GM21576 (cell line): ENCODE results near the gene CAPZA2.

Source experiments
- ATAC-seq: cut with Tn5 transposase; IDR thresholded peaks from one replicate; pipeline ENCODE4 v1.9.1; 2021; ENCODE audit warnings: mild to moderate bottlenecking, moderate library complexity; ENCODE audit not compliant: unreplicated experiment

Gene CAPZA2

DNA sequence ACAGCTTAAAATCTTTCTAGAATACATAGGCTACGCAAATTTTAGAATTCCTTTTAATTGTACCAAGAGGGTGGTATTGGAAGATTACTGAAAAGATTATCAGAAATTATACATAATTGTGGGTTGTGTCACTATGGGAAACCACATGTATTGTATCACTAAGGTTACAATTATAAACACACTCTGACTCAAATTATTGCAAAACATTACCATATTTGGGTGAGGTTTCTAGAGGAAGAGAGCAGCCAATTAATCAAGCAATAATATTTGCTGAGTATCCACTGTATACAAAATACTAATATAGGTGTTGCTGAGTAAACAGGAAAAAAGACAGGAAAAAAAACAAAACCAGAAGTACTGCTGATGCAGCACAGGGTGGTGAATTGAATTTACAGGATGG, 3.1 kb upstream of the CAPZA2 start:
- ATAC-seq = no peak

DNA sequence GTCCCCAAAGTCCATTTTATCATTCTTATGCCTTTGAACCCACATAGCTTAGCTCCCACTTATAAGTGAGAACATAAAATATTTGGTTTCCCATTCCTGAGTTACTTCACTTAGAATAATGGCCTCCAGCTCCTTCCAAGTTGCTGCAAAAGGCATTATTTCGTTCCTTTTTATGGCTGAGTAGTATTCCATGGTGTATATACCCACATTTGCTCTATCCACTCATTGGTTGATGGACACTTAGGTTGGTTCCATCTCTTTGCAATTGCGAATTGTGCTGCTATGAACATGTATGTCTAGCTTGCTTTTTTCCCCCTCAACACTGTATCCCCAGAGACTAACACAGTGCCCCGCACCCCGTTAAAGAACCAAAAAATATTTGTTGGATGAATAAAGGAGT, 670 bp upstream of the CAPZA2 start:
- ATAC-seq = no peak

DNA sequence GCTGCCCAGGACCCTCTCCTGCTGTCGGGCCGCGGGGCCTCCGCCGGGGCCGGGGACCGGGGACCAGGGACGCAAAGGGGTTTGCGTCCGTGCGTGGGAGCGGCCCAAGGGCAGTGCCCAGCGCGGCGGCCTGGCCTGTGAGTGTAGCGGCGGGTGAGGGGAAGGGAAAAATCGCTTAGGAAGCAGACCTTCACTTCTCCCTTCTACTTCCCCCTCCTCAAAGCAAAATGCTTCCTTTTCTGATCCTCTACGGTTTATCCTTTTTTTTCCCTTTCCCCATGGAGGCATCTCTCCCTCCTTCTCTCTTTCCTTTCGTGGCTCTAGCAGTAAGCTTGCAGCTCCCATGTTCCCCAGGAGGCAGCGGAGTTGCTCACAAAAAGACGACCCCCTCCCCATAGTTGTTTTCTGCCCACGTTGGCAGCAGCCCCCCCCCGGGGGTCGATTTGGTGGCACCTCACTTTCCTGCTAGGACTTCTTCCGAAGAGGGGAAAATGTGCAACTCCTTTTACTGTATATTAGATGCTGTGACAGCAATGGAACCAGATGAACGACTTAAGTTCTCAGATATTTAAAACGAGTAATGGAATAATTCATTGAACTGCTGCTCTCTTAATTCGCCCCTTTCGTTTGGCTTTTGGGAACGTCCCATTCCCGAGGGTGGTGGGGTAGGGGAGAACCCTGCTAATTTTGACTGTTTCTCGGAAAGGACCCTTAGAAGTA, 724 bp downstream of the CAPZA2 start:
- ATAC-seq = peak; percentile 4

DNA sequence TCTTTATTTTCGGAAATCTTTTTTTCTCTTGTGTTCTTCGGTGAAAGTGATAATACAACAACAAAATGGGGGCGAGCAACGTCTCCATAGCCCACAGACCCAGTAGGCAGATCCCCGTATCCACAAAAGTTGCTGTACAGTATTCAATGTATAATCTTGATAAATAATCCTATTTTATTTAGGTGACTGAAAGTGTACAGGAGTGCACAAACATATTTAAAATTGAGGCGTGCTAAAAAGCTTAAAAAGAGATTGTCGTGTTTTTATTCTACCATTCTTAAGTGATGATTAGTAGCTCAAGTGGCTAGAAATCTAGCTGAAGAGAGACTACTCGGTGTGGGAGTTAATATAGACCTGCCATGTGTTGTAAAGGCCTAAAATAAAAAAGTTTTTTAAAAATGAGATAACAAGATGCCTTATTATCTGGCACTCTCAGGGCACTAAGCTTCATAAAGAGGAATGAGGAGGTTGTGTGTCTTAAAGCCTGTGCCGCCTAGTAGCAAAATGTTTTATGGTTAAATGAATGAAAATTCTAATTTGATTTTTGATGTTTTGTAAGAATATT, 1.6 kb downstream of the CAPZA2 start:
- ATAC-seq = no peak

DNA sequence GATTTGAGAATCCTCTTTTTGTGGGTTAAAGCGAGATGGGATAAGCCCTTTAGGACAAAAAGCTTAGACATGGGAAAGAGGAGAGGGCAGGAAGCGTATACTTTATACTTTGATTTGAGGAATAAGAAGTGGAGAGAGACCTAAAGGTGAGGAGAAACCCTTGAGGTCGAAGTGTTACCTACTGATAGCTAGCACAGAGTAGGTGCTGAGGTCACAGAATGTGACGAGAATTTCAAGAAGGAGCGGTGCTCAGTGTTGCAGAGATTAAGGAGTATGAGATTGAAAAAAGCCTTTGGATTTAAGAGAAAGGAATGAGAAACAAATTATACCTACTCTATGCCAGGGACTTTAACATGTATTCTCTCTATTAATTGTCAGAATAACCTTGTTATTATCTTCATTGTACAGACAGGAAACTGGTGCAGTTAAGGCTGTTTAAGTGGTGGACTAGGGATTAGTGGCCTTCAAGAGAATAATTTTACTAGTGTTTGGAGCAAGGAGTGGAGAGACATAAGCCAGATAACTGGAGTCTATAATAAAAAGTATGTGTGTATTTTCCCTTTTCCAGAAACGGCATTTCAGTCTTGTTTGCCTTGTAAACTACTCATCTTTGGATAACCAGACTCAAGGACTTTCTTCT, 8.8 kb downstream of the CAPZA2 start:
- no peak for ATAC-seq

DNA sequence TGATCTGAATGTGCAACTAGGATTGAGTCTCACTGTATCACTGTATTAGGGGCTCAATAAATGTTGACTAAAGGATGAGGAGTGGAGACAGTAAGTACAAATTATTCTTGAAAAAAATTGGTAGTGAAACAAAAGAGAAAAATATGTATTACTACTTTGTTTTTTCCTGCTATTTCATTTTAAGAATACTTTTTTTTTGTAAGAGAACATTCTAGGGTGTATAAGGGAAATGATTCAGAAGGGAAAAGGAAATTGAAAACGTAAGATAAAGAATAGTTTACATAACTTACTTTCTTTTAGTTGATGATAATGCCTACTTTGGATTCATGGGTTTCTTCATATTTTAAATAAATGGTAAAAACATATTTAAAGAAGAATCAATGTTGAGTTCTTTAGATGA, 9.6 kb downstream of the CAPZA2 start:
- ATAC-seq = no peak

DNA sequence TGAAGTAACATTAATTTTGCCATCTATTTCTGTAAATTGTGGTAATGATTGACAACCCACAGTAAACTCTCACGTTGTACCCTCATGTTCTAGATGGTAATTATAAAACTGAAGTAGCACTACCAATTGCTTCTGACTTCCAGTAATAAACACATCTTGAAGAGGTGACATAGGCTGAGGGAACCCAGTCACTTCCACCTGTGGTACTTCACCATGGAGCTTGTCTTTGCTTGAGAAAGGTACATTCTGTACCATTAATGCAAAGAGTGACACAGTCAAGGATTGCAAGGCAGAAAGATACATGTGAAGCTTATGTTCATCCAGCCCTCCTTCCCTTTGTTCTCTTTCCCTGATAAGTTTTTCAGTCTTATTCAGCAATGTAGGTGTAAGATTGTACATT, 11.2 kb downstream of the CAPZA2 start:
- no peak for ATAC-seq

DNA sequence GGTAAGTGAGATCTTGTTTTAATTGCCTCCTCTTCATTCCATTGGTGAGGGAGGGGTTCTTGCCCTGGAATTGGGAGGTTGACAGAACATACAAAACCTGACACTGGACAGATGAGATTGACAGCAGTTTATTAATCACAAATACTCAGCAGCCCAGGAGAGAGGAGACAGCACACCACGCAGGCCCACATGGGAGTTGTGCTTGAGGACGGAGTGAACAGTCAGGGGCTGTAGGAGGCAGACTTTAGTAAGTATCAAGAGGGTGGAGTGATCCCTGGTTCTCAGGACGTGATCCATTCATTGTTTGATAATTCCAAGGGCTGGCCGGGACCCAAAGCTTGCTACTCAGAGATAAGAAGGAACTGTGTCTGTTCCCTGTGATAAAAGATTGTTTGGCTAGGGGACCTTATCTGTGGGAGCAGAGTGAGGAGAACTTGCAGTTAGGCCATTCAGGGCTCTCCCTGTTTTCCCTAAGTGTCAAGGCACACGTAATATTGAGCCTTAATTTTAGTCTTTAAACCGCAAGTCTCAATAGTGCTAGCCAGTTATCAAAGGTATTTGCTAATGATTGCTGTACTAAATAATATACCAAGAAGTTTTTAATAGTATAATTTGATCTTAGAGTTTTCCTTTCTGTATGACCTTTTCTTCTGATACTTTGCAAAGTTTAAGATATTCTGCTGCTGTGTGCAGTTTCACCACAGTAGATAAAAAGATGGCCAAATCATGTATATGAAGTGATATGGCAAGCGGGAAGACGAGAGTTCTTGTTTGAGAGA, 14.5 kb downstream of the CAPZA2 start:
- no peak for ATAC-seq

DNA sequence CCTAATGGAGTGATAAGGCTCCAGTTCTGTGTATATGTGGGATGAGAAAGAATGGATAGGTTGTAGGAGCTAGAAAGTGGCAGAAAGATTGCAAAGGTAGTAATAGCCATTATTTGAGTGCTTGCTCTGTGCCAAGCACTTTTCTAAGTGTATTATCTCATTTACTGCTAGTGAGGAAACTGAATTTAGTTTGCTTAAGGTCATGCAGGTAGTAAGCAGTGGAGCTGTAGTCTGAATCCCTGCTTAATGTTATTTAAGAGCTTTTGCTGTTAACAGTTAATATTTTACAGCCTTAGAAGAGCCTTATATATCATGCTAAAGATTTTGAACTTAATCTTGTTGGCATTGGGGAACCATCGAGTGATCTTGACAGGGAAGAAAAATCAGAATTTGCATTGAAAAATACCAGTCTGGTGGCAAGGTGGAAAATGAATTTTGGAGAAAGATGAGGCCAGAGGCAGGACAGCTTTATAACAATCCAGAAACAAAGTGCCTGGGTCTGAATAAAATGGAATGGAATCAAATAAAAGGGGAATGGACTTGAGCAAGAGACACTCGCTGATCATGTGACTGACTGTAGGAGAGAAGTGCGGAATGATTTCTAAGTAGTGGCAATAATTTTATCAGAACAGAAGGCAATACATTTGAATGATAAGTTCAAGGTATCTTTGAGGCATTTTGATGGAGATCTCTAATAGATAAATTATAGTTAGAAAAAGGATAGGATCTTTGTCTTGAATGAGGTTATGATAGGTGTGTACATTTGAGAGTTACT, 15.2 kb downstream of the CAPZA2 start:
- no peak for ATAC-seq

DNA sequence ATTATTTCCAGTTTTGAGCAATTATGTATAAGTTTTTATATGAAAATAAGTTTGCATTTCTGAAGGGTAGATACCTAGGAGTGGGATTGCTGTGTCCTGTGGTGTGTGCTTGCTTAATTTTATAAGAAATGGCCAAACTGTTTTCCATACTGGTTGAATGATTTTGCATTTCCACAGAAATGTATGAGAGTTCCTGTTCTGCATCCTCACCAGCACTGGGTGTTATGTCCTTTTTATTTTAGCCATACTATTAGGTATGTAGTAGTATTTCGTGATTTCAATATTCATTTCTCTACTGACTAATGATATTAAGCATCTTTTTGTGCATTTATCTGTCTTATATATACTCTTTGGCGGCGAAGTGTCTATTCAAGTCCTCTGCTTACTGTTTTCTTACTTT, 22.3 kb downstream of the CAPZA2 start:
- ATAC-seq = no peak

DNA sequence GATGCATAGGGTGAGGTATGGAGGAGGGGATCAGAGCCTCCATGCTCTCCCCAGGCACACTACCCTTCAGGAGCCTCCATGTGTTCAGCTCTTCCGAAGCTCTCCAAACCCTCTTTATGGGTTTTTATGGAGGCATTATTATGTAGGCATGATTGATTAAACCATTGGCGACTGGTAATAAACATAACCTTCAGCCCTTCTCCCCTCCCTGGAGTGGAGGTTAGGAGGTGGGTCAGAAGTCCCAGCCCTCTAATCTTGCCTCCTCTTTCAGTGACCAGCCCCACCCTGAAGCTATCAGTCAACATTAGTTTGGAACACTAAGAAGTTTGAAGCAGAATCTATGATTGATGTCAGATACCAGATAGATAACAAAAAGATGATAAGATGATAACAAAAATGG, 23.3 kb downstream of the CAPZA2 start:
- no peak for ATAC-seq

DNA sequence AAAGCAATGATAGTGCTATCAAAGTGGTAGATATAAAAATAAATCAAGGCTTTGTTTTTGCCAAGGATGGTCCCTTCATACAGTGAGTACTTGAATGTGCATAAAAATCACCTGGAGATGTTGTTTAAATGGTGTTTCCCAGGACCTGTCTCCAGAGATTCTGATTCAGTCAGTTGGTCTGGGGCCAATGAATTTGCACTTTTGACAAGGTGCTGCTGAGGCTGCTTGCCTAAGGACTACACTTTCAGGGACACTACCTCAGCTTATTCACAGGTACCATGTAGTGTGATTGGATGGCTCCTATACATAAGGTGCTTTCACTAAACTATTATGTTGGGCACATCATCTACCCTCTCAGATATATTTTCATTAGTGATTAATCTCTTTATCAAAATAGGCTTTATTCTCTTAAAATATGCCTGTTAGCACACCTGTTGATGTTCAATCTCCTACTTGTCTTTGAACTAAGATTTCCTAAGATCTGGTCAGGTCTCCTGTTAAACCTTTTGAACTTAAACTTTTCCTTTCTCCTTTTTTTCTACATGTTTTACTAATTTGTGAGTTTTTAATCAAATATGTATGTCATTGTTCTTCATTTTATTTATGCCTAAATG, 24.3 kb downstream of the CAPZA2 start:
- no peak for ATAC-seq

DNA sequence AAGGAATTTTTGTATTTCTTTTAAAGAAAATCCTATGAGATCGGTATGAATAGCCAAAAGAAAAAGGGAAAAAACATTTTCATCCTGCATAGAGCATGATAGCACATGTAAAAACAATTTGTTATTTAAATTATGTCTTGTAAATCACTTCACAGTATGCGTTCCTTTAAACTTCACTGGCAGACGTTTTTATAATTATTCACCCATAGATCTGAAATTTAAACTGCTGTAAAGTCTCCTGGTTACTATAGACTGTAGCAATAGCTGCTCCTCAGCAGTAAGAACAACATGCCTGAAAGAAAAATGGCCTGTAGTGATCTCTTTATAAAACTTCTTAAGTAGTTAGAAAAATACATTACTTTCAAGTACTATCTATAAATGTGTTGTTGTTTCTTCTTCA, 26.5 kb downstream of the CAPZA2 start:
- ATAC-seq = no peak

DNA sequence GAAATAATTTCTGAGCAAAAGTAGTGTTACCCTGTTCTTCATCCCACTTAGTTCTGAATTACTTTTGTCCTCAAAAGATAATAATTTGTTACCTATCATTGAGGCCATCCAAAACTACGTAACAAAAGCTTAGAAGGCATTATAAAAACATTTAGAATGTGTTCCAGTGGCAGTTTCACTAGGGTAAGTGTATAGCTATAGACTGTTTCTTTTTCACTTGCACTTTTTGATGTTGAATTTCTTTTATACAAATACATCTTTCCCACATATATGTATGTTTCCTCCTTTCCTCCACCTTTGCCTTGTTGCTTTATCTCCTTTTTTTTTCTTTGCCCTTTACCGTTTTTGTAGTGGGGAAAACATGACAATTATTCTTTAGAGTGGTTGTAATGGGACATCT, 33.5 kb downstream of the CAPZA2 start:
- no peak for ATAC-seq

DNA sequence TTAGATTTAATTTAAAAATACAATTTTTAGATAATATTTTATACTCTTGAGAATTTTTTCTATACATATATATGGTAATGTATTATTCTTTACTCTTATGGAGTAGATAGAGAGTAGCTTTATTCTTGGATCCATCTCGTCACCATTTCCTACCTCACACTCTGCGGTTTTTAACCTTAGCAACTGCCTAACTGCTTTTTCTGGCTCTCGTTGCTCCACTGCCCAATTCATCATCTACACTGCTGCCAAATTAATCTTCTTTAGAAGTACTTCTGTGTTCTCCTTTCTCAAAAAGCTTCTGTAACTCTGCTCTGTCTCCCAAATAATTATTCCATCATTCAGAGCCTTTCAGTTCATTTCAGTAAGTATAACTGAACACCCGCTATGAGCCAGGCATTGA, 35.3 kb downstream of the CAPZA2 start:
- ATAC-seq = no peak

DNA sequence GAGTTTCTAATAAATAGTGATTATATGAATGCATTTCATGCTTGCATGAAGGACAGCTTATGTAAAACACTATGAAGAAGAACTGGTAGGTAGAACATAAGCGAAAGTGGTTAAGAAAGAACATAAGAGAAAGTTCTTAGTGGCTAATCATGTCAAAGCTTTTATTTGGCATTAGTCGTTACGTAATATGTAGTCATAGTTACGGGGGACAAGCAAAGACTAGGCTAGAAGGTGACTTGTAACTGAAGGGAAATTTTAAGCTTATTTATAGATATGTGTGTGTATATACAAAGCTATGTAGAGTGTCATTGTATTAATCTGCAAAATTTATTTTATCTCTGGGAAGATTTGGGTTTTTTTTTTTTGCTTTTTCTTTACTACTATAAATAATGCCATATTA, 36.9 kb downstream of the CAPZA2 start:
- ATAC-seq = no peak

DNA sequence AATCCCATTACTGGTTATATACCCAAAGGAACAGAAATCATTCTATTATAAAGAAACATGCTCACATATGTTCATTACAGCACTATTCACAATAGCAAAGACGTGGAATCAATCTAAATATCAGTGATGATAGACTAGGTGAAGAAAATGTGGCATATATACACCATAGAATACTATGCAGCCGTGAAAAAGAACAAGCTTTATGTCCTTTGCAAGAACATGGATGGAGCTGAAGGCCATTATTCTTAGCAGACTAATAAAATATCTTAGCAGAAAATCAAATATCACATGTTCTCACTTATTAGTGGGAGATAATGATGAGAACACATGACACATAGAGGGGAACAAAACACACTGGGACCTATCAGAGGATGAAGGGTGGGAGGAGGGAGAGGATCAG, 38.8 kb downstream of the CAPZA2 start:
- no peak for ATAC-seq

DNA sequence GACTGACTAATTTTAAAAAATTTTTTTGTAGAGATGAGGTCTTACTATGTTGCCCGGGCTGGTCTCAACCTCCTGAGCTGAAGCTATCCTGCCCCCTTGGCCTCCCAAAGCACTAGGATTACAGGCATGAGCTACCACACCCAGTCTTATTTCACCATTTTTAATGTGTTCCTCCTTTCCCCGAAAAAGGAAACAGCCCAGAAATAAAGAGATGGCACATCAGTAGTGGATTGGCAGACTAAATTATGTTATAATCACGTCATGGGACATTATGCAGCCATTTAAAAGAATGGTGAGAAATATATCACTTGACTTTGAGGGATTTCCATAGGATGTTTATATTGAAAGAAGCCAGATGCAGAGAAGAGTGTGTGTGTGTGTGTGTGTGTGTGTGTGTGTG, 40.5 kb downstream of the CAPZA2 start:
- ATAC-seq = no peak

DNA sequence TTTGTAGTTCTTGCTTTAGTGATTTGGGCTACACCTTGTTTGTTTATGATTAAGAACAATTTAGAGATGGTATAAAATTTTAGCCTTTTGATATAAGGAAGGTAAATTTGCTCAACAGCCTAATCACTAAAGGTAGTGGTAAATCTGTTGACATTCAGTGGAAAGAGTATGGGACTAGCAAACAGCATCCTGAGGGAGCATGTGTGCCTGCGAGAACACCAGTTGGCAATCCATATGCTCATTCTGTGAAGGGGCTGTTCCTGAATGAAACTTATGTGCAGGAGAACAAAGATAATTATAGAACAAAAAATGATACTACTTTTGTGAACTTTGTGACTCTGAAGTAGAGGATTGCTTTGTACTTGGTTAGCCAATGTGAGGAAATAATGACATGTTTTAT, 44.0 kb downstream of the CAPZA2 start:
- ATAC-seq = no peak

DNA sequence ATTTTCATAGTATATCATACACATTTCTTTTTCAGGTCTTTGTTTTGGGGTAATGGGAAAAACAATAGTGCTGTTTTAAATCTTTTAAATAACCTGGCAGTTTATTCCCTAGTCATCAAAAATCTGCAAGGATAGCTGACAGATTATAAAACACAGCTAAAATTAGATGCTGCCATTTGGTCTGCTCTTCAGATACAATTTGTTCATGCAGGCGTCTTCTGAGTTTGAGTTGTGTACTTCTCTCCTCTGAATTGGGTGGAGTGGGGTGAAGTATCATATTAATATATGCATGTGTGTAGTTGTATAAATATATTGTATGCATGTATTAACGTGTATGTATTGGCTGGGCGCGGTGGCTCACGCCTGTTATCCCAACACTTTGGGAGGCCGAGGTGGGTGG, 48.0 kb downstream of the CAPZA2 start:
- no peak for ATAC-seq

DNA sequence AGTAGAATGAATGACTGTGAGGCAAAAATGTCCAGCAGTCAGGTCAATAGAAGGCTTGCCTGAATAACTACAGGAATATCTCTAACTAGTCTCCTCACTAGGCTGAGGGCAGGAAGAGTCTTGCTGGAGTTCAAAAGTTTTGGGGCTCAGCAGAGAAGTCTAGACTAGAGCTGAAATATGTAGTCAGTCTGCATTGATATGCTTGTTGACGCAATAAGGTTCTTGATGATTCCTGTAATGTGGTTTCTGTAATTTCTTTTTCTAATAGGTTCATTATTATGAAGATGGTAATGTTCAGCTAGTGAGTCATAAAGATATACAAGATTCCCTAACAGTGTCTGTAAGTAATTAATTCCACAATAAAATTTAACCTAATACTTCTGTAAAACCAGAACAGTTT, 49.4 kb downstream of the CAPZA2 start:
- ATAC-seq = no peak
